ENCODE results near the gene TMED4.
A peak's percentile ranks its signal among the peaks of the same experiment; 100 is the strongest.

The TMED4 gene

GRCh38 chr7:44581879-44582603, at the start of gene TMED4:
TMED4 (minus strand) TSS chr7:44582231; CDS start chr7:44582206, 25 bp downstream.
- Histone ChIP-seq H3K4me1 (ENCODE audit: low read length) (peaks cover 4% of the 10 kb centered on the region; the same call in 1 of the 2 replicates), H3K79me2 (ENCODE audit: low read length) (peaks cover 39% of the 10 kb centered on the region), H3K27me3 (replicated peaks; ENCODE audit: insufficient read depth, low read length) (no peaks in the 10 kb centered on the region), H3K9me3 (replicated peaks; ENCODE audit: insufficient read depth, low read length) (no peaks in the 10 kb centered on the region), H3K9me2 (replicated peaks; ENCODE audit: insufficient read depth, low read length) (no peaks in the 10 kb centered on the region), H3K36me3 (replicated peaks; ENCODE audit: insufficient read depth, low read length) (no peaks in the 10 kb centered on the region), H3K4me3 (ENCODE audit: low read length) (peak within 1 kb of the TSS; percentile 96), H3F3A (ENCODE audit: insufficient read depth, low read length) (peaks cover 14% of the 10 kb centered on the region), H4K20me1 (ENCODE audit: insufficient read depth, low read length) (no peaks in the 10 kb centered on the region), H2AFZ (ENCODE audit: low read length) (peak within 1 kb of the TSS; percentile 94), H3K9ac (ENCODE audit: low read length) (peak within 1 kb of the TSS; percentile 97), H3K27ac (ENCODE audit: low read length) (peak within 1 kb of the TSS; percentile 87), H3K4me2 (ENCODE audit: low read depth, low read length) (peak within 1 kb of the TSS; percentile 96)
- TF ChIP-seq EZH2 (optimal IDR thresholded peaks at IDR 0.05; ENCODE audit: low read depth, low read length) = no peak
- TF ChIP-seq CTCF (IDR thresholded peaks at IDR 0.05; ENCODE audit: low read length) = no peak
- TF ChIP-seq EZH2phosphoT487 (IDR thresholded peaks at IDR 0.05; ENCODE audit: low read length) = no peak
- peak; percentile 98 for DNase-seq

GRCh38 chr7:44631458-44632115, 49.6 kb upstream of the TMED4 start:
- peak overlapping the region; percentile 30 for H3K4me2 ChIP-seq (ENCODE audit: low read depth, low read length)
- peaks cover 74% of the 10 kb centered on the region for H3F3A ChIP-seq (ENCODE audit: insufficient read depth, low read length)
- TF ChIP-seq CTCF (IDR thresholded peaks at IDR 0.05; ENCODE audit: low read length) (no peak), EZH2 (optimal IDR thresholded peaks at IDR 0.05; ENCODE audit: low read depth, low read length) (no peak), EZH2phosphoT487 (IDR thresholded peaks at IDR 0.05; ENCODE audit: low read length) (no peak)
- H3K9me2 ChIP-seq (replicated peaks; ENCODE audit: insufficient read depth, low read length) = no peaks in the 10 kb centered on the region
- H3K27me3 ChIP-seq (replicated peaks; ENCODE audit: insufficient read depth, low read length) = no peaks in the 10 kb centered on the region
- H3K79me2 ChIP-seq (ENCODE audit: low read length) = peaks cover 52% of the 10 kb centered on the region
- H3K9me3 ChIP-seq (replicated peaks; ENCODE audit: insufficient read depth, low read length) = no peaks in the 10 kb centered on the region
- H3K4me3 ChIP-seq (ENCODE audit: low read length) = no peak overlapping the region
- no peak overlapping the region for H2AFZ ChIP-seq (ENCODE audit: low read length)
- peak overlapping the region; percentile 96 for H3K27ac ChIP-seq (ENCODE audit: low read length)
- DNase-seq = peak; percentile 78
- peak overlapping the region; percentile 32; the same call in 1 of the 2 replicates for H3K9ac ChIP-seq (ENCODE audit: low read length)
- H4K20me1 ChIP-seq (ENCODE audit: insufficient read depth, low read length) = no peaks in the 10 kb centered on the region
- H3K36me3 ChIP-seq (replicated peaks; ENCODE audit: insufficient read depth, low read length) = 0 out of 2 replicates have a peak, but pooled peaks cover 3% of the 10 kb centered on the region
- H3K4me1 ChIP-seq (ENCODE audit: low read length) = peaks cover 81% of the 10 kb centered on the region

GRCh38 chr7:44630792-44631457, 48.9 kb upstream of the TMED4 start:
- 0 out of 2 replicates have a peak, but pooled peaks cover 3% of the 10 kb centered on the region for H3K36me3 ChIP-seq (replicated peaks; ENCODE audit: insufficient read depth, low read length)
- no peak overlapping the region for H3K9ac ChIP-seq (ENCODE audit: low read length)
- no peak overlapping the region for H2AFZ ChIP-seq (ENCODE audit: low read length)
- DNase-seq = no peak
- H3K27me3 ChIP-seq (replicated peaks; ENCODE audit: insufficient read depth, low read length) = no peaks in the 10 kb centered on the region
- peaks cover 68% of the 10 kb centered on the region for H3F3A ChIP-seq (ENCODE audit: insufficient read depth, low read length)
- H3K79me2 ChIP-seq (ENCODE audit: low read length) = peaks cover 52% of the 10 kb centered on the region
- peak overlapping the region; percentile 96 for H3K27ac ChIP-seq (ENCODE audit: low read length)
- peak overlapping the region; percentile 36; the same call in 1 of the 2 replicates for H3K4me2 ChIP-seq (ENCODE audit: low read depth, low read length)
- no peaks in the 10 kb centered on the region for H4K20me1 ChIP-seq (ENCODE audit: insufficient read depth, low read length)
- no peak for TF ChIP-seq EZH2phosphoT487 (IDR thresholded peaks at IDR 0.05; ENCODE audit: low read length)
- no peak for TF ChIP-seq CTCF (IDR thresholded peaks at IDR 0.05; ENCODE audit: low read length)
- no peak for TF ChIP-seq EZH2 (optimal IDR thresholded peaks at IDR 0.05; ENCODE audit: low read depth, low read length)
- H3K4me1 ChIP-seq (ENCODE audit: low read length) = peaks cover 76% of the 10 kb centered on the region
- no peak overlapping the region for H3K4me3 ChIP-seq (ENCODE audit: low read length)
- H3K9me3 ChIP-seq (replicated peaks; ENCODE audit: insufficient read depth, low read length) = no peaks in the 10 kb centered on the region
- H3K9me2 ChIP-seq (replicated peaks; ENCODE audit: insufficient read depth, low read length) = no peaks in the 10 kb centered on the region
